ENCODE results near the gene CD109. TPM values are rescaled to one million over a fixed set of nuclear protein-coding genes. Genes with fewer than 3 reads are reported as not detected.
"Not testable (repeated sequence)": the region's sequence is repeated elsewhere in the genome, so short reads cannot be mapped to it uniquely, and the experiment has no call there.

CD109 gene
- total RNA-seq, 1 donor from 2014 or later, result 60.2 TPM

DNA sequence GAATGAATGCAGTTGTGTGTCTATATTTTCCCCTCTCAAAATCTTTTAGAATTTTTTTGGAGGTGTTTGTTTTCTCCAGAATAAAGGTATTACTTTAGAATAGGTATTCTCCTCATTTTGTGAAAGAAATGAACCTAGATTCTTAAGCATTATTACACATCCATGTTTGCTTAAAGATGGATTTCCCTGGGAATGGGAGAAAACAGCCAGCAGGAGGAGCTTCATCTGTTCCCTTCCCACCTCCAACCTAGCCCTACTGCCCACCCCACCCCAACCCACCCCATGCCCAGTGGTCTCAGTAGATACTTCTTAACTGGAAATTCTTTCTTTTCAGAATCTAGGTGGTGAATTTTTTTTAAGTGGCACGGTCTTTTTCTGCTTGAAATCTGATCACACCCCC is 127.8 kb downstream of the CD109 start:
- no peak overlapping the region for H3K27ac Mint-ChIP-seq (ENCODE audit: unreplicated experiment)
- no peak overlapping the region for H3K4me3 Mint-ChIP-seq (ENCODE audit: unreplicated experiment)
- H3K4me1 Mint-ChIP-seq (ENCODE audit: unreplicated experiment), result no peaks in the 10 kb centered on the region
- TF ChIP-seq, protein P1, sequence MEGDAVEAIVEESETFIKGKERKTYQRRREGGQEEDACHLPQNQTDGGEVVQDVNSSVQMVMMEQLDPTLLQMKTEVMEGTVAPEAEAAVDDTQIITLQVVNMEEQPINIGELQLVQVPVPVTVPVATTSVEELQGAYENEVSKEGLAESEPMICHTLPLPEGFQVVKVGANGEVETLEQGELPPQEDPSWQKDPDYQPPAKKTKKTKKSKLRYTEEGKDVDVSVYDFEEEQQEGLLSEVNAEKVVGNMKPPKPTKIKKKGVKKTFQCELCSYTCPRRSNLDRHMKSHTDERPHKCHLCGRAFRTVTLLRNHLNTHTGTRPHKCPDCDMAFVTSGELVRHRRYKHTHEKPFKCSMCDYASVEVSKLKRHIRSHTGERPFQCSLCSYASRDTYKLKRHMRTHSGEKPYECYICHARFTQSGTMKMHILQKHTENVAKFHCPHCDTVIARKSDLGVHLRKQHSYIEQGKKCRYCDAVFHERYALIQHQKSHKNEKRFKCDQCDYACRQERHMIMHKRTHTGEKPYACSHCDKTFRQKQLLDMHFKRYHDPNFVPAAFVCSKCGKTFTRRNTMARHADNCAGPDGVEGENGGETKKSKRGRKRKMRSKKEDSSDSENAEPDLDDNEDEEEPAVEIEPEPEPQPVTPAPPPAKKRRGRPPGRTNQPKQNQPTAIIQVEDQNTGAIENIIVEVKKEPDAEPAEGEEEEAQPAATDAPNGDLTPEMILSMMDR (IDR thresholded peaks at IDR 0.05; ENCODE audit: unreplicated experiment), result no peak
- H3K36me3 Mint-ChIP-seq (ENCODE audit: low read depth, unreplicated experiment), result peaks cover 18% of the 10 kb centered on the region
- DNase-seq (ENCODE audit: low spot score), result no peak
- H3K27me3 Mint-ChIP-seq (ENCODE audit: unreplicated experiment), result no peaks in the 10 kb centered on the region
- H3K9me3 Mint-ChIP-seq (ENCODE audit: unreplicated experiment), result no peaks in the 10 kb centered on the region

DNA sequence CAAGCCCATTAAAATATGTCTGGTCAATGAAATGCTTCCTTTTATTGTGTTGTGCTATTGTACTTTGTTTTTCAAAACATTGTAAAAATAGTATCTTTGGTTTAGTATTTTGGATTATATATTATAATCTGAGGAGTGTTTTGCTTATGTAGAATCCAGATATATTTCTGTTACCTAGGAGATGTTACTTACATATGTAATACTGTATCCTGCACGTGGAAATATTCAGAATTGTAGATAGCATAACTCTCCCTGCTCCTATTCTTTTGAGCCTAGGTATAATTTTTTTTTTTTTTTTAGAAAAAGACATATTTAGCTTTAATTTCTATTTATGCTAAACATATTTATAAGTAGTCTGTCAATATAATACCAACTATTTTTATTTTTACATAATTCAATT is 130.6 kb downstream of the CD109 start:
- TF ChIP-seq, protein P1 (IDR thresholded peaks at IDR 0.05; ENCODE audit: unreplicated experiment), result no peak
- Mint-ChIP-seq H3K27me3 (ENCODE audit: unreplicated experiment) (no peaks in the 10 kb centered on the region), H3K4me3 (ENCODE audit: unreplicated experiment) (no peak overlapping the region), H3K36me3 (ENCODE audit: low read depth, unreplicated experiment) (peaks cover 4% of the 10 kb centered on the region), H3K27ac (ENCODE audit: unreplicated experiment) (no peak overlapping the region), H3K9me3 (ENCODE audit: unreplicated experiment) (no peaks in the 10 kb centered on the region), H3K4me1 (ENCODE audit: unreplicated experiment) (peaks cover 7% of the 10 kb centered on the region)
- no peak for DNase-seq (ENCODE audit: low spot score)

DNA sequence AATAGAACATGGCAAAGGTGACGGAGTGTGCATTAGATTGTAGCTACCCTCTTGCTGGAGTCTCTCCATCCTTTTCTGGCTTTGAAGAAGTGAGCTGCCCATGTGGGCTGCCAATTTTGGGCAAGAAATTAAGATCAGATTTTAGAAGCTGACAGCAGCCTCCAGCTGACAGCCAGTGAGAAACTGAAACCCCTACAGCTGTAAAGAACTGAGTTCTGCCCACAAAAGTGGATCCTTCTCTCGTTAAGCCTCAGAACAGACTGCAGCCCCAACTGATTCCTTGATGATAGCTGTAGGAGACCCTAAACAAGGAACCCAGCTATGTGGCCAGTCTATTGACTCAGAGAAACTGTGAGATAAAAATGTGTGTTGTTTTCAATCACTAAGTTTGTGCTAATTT is 134.1 kb downstream of the CD109 start:
- no peak overlapping the region for H3K27ac Mint-ChIP-seq (ENCODE audit: unreplicated experiment)
- H3K4me1 Mint-ChIP-seq (ENCODE audit: unreplicated experiment), result peaks cover 7% of the 10 kb centered on the region
- H3K27me3 Mint-ChIP-seq (ENCODE audit: unreplicated experiment), result no peaks in the 10 kb centered on the region
- H3K36me3 Mint-ChIP-seq (ENCODE audit: low read depth, unreplicated experiment), result peaks cover 20% of the 10 kb centered on the region
- H3K4me3 Mint-ChIP-seq (ENCODE audit: unreplicated experiment), result no peak overlapping the region
- no peak for DNase-seq (ENCODE audit: low spot score)
- TF ChIP-seq, protein P1 (IDR thresholded peaks at IDR 0.05; ENCODE audit: unreplicated experiment), result no peak
- no peaks in the 10 kb centered on the region for H3K9me3 Mint-ChIP-seq (ENCODE audit: unreplicated experiment)

DNA sequence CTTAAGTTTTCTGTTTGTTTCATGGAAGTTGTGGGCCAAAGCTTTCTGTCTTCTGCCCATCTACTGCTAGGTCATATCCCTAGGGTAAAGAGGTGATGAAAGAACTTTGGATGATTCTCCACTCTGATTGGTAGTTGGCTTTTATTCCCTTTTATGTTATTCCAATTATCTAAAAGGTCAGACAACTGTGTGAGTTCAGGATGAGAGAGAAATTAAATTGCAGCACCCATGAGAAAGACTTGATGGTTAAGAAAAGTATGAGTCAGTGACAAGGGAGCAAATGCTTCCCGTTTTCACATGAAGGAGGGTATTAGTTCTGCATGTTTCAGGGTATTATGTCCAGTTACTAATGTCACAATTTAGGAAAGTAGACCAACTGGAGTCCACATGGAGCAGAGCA is 136.3 kb downstream of the CD109 start:
- no peak overlapping the region for H3K27ac Mint-ChIP-seq (ENCODE audit: unreplicated experiment)
- TF ChIP-seq, protein P1 (IDR thresholded peaks at IDR 0.05; ENCODE audit: unreplicated experiment), result no peak
- H3K4me1 Mint-ChIP-seq (ENCODE audit: unreplicated experiment), result peaks cover 7% of the 10 kb centered on the region
- no peak for DNase-seq (ENCODE audit: low spot score)
- peaks cover 20% of the 10 kb centered on the region for H3K36me3 Mint-ChIP-seq (ENCODE audit: low read depth, unreplicated experiment)
- no peak overlapping the region for H3K4me3 Mint-ChIP-seq (ENCODE audit: unreplicated experiment)
- H3K9me3 Mint-ChIP-seq (ENCODE audit: unreplicated experiment), result no peaks in the 10 kb centered on the region
- no peaks in the 10 kb centered on the region for H3K27me3 Mint-ChIP-seq (ENCODE audit: unreplicated experiment)

DNA sequence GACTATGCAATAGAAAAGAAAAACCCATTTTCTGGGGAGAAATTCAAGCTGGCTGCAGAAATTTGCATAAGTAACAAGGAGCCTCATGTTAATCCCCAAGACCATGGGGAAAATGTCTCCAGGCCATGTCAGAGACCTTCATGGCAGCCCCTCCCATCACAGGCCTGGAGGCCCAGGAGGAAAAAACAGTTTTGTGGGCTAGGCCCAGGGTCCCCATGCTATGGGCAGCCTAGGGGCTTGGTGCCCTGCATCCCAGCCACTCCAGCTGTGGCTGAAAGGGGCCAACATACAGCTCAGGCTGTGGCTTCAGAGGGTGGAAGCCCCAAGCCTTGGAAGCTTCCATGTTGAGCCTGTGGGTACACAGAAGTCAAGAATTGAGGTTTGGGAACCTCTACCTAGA is 148.7 kb downstream of the CD109 start:
- not testable (repeated sequence) for H3K9me3 Mint-ChIP-seq (ENCODE audit: unreplicated experiment); H3K27me3 Mint-ChIP-seq (ENCODE audit: unreplicated experiment); H3K27ac Mint-ChIP-seq (ENCODE audit: unreplicated experiment); H3K4me1 Mint-ChIP-seq (ENCODE audit: unreplicated experiment); DNase-seq (ENCODE audit: low spot score)
- Mint-ChIP-seq H3K4me3 (ENCODE audit: unreplicated experiment) (peak overlapping the region; percentile 21), H3K36me3 (ENCODE audit: low read depth, unreplicated experiment) (peaks cover 56% of the 10 kb centered on the region)

DNA sequence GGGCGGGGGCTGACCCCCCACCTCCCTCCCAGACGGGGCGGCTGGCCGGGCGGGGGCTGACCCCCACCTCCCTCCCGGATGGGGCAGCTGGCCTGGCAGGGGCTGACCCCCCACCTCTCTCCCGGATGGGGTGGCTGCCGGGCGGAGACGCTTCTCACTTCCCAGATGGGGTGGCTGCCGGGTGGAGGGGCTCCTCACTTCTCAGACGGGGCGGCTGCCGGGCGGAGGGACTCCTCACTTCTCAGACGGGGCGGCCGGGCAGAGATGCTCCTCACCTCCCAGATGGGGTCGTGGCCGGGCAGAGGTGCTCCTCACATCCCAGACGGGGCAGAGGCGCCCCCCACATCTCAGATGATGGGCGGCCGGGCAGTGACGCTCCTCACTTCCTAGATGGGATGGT is 155.0 kb downstream of the CD109 start:
- not testable (repeated sequence) for H3K4me1 Mint-ChIP-seq (ENCODE audit: unreplicated experiment); H3K27me3 Mint-ChIP-seq (ENCODE audit: unreplicated experiment); H3K9me3 Mint-ChIP-seq (ENCODE audit: unreplicated experiment); H3K4me3 Mint-ChIP-seq (ENCODE audit: unreplicated experiment); H3K27ac Mint-ChIP-seq (ENCODE audit: unreplicated experiment); DNase-seq (ENCODE audit: low spot score)
- H3K36me3 Mint-ChIP-seq (ENCODE audit: low read depth, unreplicated experiment), result peaks cover 22% of the 10 kb centered on the region
